Erythroblast (primary cell): ENCODE data around the gene FBLN2.

Source experiments
- DNase-seq, 2 experiments: peaks; one replicate each; lab custom pipeline; 2025; lab: John Stamatoyannopoulos, UW
- GATA1 ChIP-seq: IDR thresholded peaks from 2 replicates; pipeline ENCODE4 v1.6.1; 2011; ENCODE audit warnings: low read depth, mild to moderate bottlenecking, control low read depth, low read length, moderate library complexity
- POLR2A ChIP-seq: IDR thresholded peaks from 2 replicates; pipeline ENCODE4 v1.6.1; 2011; ENCODE audit warnings: mild to moderate bottlenecking, low read length

Gene FBLN2

DNA sequence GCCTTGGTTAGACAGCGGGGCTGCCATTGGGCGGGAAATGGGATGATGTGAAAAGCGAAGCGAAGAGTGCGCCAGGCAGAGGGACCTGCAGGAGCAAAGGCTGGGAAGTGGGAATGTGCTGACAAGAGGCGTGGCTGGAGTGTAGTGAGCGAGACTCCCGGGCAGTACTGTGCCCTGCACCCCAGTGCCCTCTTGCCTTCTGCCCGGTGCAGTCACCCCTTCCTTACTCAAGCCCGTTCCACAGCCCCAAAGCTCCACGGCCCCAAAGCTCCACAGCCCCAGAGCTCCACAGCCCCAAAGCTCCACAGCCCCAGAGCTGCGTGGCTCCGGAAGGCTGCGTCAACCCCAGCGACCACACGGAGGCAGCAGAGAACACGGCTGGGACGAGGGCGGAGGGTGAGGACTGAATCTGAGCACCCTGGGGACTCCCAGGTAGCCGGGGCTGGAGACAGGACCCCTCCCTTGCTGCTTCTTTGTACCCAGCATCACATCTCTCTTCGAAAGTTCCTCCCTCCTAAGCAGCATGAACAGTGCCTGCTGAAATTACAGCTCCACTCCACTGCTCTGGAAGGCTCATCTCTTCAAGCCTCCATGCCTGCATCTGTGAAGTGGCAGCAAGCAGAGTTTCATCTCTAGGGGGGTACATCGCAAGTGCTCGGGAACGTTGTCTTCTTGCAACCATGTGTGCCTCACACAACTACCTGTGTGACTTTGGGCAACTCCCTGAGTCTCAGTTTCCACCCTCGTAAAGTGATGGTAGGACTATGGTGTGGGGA, 108.9 kb downstream of the FBLN2 start:
- TF ChIP-seq GATA1 (no peak), POLR2A (no peak)
- DNase-seq: peak; percentile 27 to 56

DNA sequence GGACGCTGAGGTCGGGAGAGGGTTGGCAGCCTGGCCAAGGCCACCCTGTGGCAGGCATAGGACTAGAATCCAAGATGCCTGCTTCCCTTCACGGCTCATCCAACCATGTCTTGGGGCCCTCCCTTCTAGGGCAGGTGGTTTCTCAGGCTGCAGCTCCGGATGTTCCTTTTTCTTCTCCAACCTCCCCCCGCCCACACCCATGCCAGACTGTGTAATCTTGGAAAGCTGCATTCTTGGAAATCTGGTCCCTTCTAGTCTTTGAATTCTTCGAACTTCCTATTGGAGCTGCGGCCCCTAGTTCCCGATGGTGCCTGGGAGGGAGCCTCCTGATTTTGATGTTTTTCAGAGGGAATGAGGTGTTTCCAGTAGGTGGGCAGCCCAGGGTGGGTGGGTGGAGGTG, 109.8 kb downstream of the FBLN2 start:
- TF ChIP-seq POLR2A (no peak), GATA1 (no peak)
- no peak for DNase-seq

- no peak for DNase-seq
- no peak for TF ChIP-seq GATA1
- no peak for TF ChIP-seq POLR2A
Observed at GRCh38 chr3:13659221-13659969, 110.5 kb downstream of the FBLN2 start.

DNA sequence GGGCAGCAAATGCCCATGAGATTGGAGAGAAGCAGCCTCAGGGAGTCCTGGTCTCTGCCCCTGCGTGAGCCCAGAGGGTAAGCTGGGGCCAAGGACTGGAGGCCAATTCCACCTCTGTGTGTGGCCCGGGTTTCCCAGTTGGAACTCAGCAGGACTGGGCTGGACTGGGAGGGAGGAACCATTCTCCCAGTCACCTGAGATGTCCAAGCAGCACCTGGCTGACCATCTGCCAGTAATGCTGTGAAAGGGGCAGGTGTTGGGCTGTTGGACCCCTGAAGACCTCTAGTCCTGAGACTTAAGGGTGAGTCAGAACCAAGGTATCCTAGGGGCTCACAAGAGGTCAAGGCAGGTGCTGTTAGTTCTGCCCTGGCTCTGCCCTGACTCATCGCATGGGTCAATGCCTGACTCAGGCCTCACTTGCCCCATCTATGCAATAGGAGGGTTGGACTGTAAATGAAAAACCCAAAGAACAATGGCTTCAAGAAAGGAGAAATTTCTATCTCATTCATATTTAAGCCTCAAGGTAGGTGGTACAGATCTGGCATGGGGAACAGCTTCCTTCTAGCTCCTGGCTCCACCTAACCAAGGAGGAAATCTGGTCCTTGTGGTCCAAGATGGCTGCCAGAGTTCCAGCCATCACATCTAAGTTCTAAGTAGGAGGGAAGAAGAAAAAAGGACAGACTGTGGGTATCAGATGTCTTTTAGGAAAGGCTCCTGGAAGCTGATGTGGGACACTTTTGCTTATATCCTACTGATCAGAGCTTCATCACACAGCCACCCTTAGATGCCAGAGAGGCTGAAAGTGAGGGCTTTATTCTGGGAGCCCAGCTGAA, 111.3 kb downstream of the FBLN2 start:
- no peak for TF ChIP-seq GATA1
- TF ChIP-seq POLR2A: no peak

GRCh38 chr3:13661121-13661520, 112.2 kb downstream of the FBLN2 start:
- TF ChIP-seq GATA1 (no peak), POLR2A (no peak)
- no peak for DNase-seq

More for the DNA sequence above, 111.3 kb downstream of the FBLN2 start:
- DNase-seq: no peak

DNA sequence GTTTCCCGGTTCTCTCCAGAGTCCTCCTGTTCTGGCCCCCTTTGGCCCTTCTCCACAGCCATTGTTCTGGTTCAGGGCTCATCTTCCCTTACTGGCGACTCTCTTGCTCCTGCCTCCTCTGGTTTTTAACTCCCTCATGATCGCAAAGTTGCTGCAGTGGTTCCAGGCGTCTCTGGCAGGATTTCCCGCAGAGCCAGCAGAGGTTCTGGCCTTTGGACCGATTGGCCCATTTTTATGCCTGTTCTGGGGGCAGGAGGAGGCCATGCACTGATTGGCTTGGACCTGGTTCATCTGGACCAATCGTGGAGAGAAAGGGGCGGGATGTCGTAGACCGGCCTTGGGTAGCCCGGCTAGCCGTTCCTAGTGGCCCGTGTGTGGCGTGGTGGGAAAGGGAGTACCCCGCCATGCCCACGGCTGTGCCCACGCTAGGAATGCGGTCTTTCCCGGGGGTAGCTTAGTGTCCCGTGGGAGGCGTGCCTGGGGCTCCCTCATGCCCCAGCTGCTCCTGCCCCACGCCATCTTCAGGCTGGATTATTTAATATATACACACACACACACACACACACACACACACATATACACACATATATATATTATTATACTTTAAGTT, 113.4 kb downstream of the FBLN2 start:
- TF ChIP-seq GATA1: no peak
- TF ChIP-seq POLR2A: no peak

GRCh38 chr3:13663781-13664535, 115.0 kb downstream of the FBLN2 start:
- DNase-seq: no peak

More for the DNA sequence above, 113.4 kb downstream of the FBLN2 start:
- no peak for DNase-seq

GRCh38 chr3:13665582-13666226, 116.8 kb downstream of the FBLN2 start:
- TF ChIP-seq POLR2A: no peak
- no peak for TF ChIP-seq GATA1
- no peak for DNase-seq

More at GRCh38 chr3:13663781-13664535, 115.0 kb downstream of the FBLN2 start:
- TF ChIP-seq POLR2A (no peak), GATA1 (no peak)

GRCh38 chr3:13666227-13666619, 117.3 kb downstream of the FBLN2 start:
- DNase-seq: no peak
- TF ChIP-seq GATA1 (no peak), POLR2A (no peak)

GRCh38 chr3:13666781-13667709, 118.1 kb downstream of the FBLN2 start:
- DNase-seq: no peak
- TF ChIP-seq GATA1 (no peak), POLR2A (no peak)

- no peak for DNase-seq
- TF ChIP-seq GATA1: no peak
Observed at GRCh38 chr3:13668136-13668535, 119.2 kb downstream of the FBLN2 start.

DNA sequence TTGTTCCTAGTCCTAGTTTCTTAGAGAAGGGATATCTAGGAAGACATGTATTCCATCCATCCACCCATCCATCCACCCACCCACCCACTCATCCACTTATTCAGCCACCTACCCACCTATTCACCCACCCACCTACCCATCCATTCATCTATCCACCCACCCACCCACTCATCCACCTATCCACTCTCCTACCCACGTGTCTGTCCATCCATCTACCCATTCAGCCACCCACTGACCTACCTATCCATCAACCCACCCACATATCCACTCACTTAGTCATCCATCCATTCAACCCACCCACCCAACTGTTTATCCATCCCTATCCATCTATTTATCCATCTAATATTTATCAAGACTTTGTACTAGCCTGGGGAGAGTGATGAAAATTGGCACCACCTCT, 120.5 kb downstream of the FBLN2 start:
- DNase-seq: no peak
- TF ChIP-seq POLR2A (no peak), GATA1 (no peak)

DNA sequence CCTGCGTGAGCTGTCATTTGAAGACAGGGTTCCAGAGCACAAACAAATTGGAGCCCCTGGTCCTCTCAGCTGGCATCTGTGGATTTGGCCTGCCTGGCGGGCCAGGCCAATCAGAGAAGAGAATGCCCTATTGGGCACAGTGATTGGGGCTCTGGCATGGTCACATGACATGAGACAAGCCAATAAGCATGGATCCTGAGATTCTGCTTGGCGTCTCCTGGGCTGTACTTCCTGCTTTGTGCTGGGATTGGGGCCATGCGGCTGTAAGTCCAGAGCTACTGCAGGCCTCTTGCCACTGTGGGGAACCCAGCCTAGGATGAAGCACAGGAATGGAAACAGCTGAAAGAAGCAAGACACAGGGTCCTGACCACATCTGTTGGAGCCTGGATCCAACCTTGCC, 121.4 kb downstream of the FBLN2 start:
- no peak for TF ChIP-seq POLR2A
- no peak for TF ChIP-seq GATA1
- no peak for DNase-seq
